ENCODE results near the gene GPALPP1. TPM values are rescaled to one million over a fixed set of nuclear protein-coding genes. Genes with fewer than 3 reads are reported as not detected.

GPALPP1 gene
- total and polyA plus RNA-seq, 12 donors, result 9.6 to 42.0 (median 20.9) TPM

- Histone ChIP-seq H3K36me3 (replicated peaks in 1 of 2) (no peaks in the 10 kb centered on the region), H3K27ac (no peak overlapping the region), H3K27me3 (no peaks in the 10 kb centered on the region), H3K9me3 (replicated peaks in 1 of 3) (no peaks in the 10 kb centered on the region), H3K4me1 (replicated peaks in 1 of 2) (peaks cover 4 to 7% of the 10 kb centered on the region in 2 donors), H3K4me3 (no peak overlapping the region)
- DNase-seq, result no peak
- intact Hi-C loops (cut with DNase I), result loop anchor here in 1 of 2 donors (10.0 kb wide), 1 partner anchor 253 kb away; no protein-coding TSS in a partner anchor
- TF ChIP-seq POLR2A (IDR thresholded peaks at IDR 0.05), result no peak
- TF ChIP-seq, protein P1, sequence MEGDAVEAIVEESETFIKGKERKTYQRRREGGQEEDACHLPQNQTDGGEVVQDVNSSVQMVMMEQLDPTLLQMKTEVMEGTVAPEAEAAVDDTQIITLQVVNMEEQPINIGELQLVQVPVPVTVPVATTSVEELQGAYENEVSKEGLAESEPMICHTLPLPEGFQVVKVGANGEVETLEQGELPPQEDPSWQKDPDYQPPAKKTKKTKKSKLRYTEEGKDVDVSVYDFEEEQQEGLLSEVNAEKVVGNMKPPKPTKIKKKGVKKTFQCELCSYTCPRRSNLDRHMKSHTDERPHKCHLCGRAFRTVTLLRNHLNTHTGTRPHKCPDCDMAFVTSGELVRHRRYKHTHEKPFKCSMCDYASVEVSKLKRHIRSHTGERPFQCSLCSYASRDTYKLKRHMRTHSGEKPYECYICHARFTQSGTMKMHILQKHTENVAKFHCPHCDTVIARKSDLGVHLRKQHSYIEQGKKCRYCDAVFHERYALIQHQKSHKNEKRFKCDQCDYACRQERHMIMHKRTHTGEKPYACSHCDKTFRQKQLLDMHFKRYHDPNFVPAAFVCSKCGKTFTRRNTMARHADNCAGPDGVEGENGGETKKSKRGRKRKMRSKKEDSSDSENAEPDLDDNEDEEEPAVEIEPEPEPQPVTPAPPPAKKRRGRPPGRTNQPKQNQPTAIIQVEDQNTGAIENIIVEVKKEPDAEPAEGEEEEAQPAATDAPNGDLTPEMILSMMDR (IDR thresholded peaks at IDR 0.05), result no peak
- WGBS, 4 donors, result 64 to 84% (median 66%) methylated on average over 5 of the region's 5 CpGs
These were observed 62.0 kb downstream of the GPALPP1 start for GRCh38 chr13:45051315-45051714.

- intact Hi-C loops (cut with DNase I), result loop anchor here in 1 of 2 donors (10.0 kb wide), 1 partner anchor 249 kb away; no protein-coding TSS in a partner anchor
- DNase-seq, result no peak
- H3K27ac ChIP-seq, result peak overlapping the region in 1 of 5 donors; percentile 20
- H3K9me3 ChIP-seq (replicated peaks in 1 of 3), result no peaks in the 10 kb centered on the region
- peaks cover 0 to 3% of the 10 kb centered on the region in 2 donors for H3K4me1 ChIP-seq (replicated peaks in 1 of 2)
- H3K4me3 ChIP-seq, result no peak overlapping the region
- TF ChIP-seq POLR2A (IDR thresholded peaks at IDR 0.05), result no peak
- TF ChIP-seq, protein P1 (IDR thresholded peaks at IDR 0.05), result no peak
- WGBS, 4 donors, result 49 to 52% (median 50%) methylated on average over 8 of the region's 8 CpGs
- H3K36me3 ChIP-seq (replicated peaks in 1 of 2), result no peaks in the 10 kb centered on the region
- H3K27me3 ChIP-seq, result no peaks in the 10 kb centered on the region
These were observed 66.0 kb downstream of the GPALPP1 start for GRCh38 chr13:45055198-45055901.

- TF ChIP-seq POLR2A (IDR thresholded peaks at IDR 0.05), result no peak
- TF ChIP-seq, protein P1 (IDR thresholded peaks at IDR 0.05), result no peak
- Histone ChIP-seq H3K27ac (peak overlapping the region in 1 of 5 donors; percentile 20), H3K36me3 (replicated peaks in 1 of 2) (no peaks in the 10 kb centered on the region), H3K9me3 (replicated peaks in 1 of 3) (no peaks in the 10 kb centered on the region), H3K4me1 (replicated peaks in 1 of 2) (peaks cover 0 to 3% of the 10 kb centered on the region in 2 donors), H3K4me3 (no peak overlapping the region), H3K27me3 (no peaks in the 10 kb centered on the region)
- WGBS, 4 donors, result 52 to 69% (median 61%) methylated on average over 7 of the region's 7 CpGs
- no peak for DNase-seq
- intact Hi-C loops (cut with DNase I), result loop anchor here in 1 of 2 donors (10.0 kb wide), 1 partner anchor 249 kb away; no protein-coding TSS in a partner anchor
These were observed 66.7 kb downstream of the GPALPP1 start for GRCh38 chr13:45055902-45056648.

- Histone ChIP-seq H3K9me3 (replicated peaks in 1 of 3) (no peaks in the 10 kb centered on the region), H3K27me3 (no peaks in the 10 kb centered on the region), H3K4me3 (no peak overlapping the region), H3K36me3 (replicated peaks in 1 of 2) (no peaks in the 10 kb centered on the region), H3K27ac (no peak overlapping the region), H3K4me1 (replicated peaks in 1 of 2) (peaks cover 0 to 3% of the 10 kb centered on the region in 2 donors)
- 88 to 94% (median 90%) methylated on average over 3 of the region's 3 CpGs for WGBS, 4 donors
- TF ChIP-seq POLR2A (IDR thresholded peaks at IDR 0.05), result no peak
- TF ChIP-seq, protein P1 (IDR thresholded peaks at IDR 0.05), result no peak
- intact Hi-C loops (cut with DNase I), result no loop called here
- DNase-seq, result no peak
These were observed 70.7 kb downstream of the GPALPP1 start for GRCh38 chr13:45060062-45060461.
